Lower leg skin (tissue), 3 donors: ENCODE measurements around the gene ZMIZ2.
"Not testable (repeated sequence)": the region's sequence is repeated elsewhere in the genome, so short reads cannot be mapped to it uniquely, and the experiment has no call there.

Source experiments
- POLR2A ChIP-seq, 2 donors: fragments of 450-650 bp; IDR thresholded peaks; one replicate each; pipeline ENCODE4 v1.6.1; 2016 to 2017; ENCODE audit warnings: antibody characterized with exemption in 2 of 2, mild to moderate bottlenecking in 1 of 2, moderate library complexity in 1 of 2
- TF ChIP-seq, protein P1 (sequence below), 3 donors: fragments of 450-650 bp; IDR thresholded peaks; one replicate each; pipeline ENCODE4 v1.5.1; 2016; ENCODE audit warnings: antibody characterized with exemption in 3 of 3, mild to moderate bottlenecking in 3 of 3, moderate library complexity in 2 of 3

DNA sequence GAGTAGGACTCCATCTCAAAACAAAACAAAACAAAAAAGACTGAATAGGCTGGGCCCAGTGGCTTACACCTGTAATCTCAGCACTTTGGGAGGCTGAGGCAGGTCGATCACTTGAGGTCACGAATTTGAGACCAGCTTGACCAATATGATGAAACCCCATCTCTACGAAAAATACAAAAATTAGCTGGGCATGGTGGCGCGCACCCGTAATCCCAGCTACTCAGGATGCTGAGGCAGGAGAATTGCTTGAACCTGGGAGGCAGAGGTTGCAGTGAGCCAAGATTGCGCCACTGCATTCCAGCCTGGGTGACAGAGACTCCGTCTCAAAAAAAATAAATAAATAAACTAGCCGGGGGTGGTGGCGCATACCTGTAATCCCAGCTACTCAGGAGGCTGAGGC, 45.3 kb upstream of the ZMIZ2 start:
- TF ChIP-seq, protein P1, sequence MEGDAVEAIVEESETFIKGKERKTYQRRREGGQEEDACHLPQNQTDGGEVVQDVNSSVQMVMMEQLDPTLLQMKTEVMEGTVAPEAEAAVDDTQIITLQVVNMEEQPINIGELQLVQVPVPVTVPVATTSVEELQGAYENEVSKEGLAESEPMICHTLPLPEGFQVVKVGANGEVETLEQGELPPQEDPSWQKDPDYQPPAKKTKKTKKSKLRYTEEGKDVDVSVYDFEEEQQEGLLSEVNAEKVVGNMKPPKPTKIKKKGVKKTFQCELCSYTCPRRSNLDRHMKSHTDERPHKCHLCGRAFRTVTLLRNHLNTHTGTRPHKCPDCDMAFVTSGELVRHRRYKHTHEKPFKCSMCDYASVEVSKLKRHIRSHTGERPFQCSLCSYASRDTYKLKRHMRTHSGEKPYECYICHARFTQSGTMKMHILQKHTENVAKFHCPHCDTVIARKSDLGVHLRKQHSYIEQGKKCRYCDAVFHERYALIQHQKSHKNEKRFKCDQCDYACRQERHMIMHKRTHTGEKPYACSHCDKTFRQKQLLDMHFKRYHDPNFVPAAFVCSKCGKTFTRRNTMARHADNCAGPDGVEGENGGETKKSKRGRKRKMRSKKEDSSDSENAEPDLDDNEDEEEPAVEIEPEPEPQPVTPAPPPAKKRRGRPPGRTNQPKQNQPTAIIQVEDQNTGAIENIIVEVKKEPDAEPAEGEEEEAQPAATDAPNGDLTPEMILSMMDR (IDR thresholded peaks at IDR 0.05) = not testable (repeated sequence)
- not testable (repeated sequence) for TF ChIP-seq POLR2A (IDR thresholded peaks at IDR 0.05)
